ENCODE results near the gene IMPDH1.

IMPDH1 gene

GRCh38 chr7:128431221-128431620 lies 21.4 kb upstream of the IMPDH1 start:
- TF ChIP-seq CTCF (IDR thresholded peaks at IDR 0.05), result no peak
- H3K4me3 ChIP-seq, result no peak overlapping the region
- intact Hi-C loops (cut with DNase I; ENCODE audit: low total_unique reads), result no loop called here
- no peaks in the 10 kb centered on the region for H3K36me3 ChIP-seq
- peaks cover 0 to 21% of the 10 kb centered on the region in 2 donors for H3K27me3 ChIP-seq
- no peak for DNase-seq
- peaks cover 0 to 5% (median 2%) of the 10 kb centered on the region in 4 donors for H3K4me1 ChIP-seq
- H3K27ac ChIP-seq, result no peak overlapping the region
- no peaks in the 10 kb centered on the region for H3K9me3 ChIP-seq

GRCh38 chr7:128430207-128430606 lies 20.4 kb upstream of the IMPDH1 start:
- H3K36me3 ChIP-seq, result no peaks in the 10 kb centered on the region
- H3K4me3 ChIP-seq, result no peak overlapping the region
- no peak overlapping the region for H3K27ac ChIP-seq
- no peak for DNase-seq
- H3K4me1 ChIP-seq, result peaks cover 0 to 5% (median 2%) of the 10 kb centered on the region in 4 donors
- H3K27me3 ChIP-seq, result peaks cover 0 to 21% of the 10 kb centered on the region in 2 donors
- TF ChIP-seq CTCF (IDR thresholded peaks at IDR 0.05), result no peak
- H3K9me3 ChIP-seq, result no peaks in the 10 kb centered on the region
- intact Hi-C loops (cut with DNase I; ENCODE audit: low total_unique reads), result no loop called here

- peak; percentile 79 to 94 for TF ChIP-seq CTCF (IDR thresholded peaks at IDR 0.05)
- H3K4me1 ChIP-seq, result peaks cover 0 to 5% (median 2%) of the 10 kb centered on the region in 4 donors
- no peak overlapping the region for H3K27ac ChIP-seq
- H3K36me3 ChIP-seq, result no peaks in the 10 kb centered on the region
- peaks cover 0 to 18% of the 10 kb centered on the region in 2 donors for H3K27me3 ChIP-seq
- no peak for DNase-seq
- intact Hi-C loops (cut with DNase I; ENCODE audit: low total_unique reads), result loop anchor here (2.0 kb wide), 1 partner anchor 33 kb away; no protein-coding TSS in a partner anchor
- no peaks in the 10 kb centered on the region for H3K9me3 ChIP-seq
- H3K4me3 ChIP-seq, result no peak overlapping the region
Observed at GRCh38 chr7:128427289-128427891, 17.6 kb upstream of the IMPDH1 start.

- TF ChIP-seq CTCF (IDR thresholded peaks at IDR 0.05), result peak; percentile 81 to 87
- DNase-seq, result peak; percentile 78 to 80
- Histone ChIP-seq H3K9me3 (no peaks in the 10 kb centered on the region), H3K4me1 (peaks cover 0 to 5% (median 2%) of the 10 kb centered on the region in 4 donors), H3K27ac (no peak overlapping the region), H3K27me3 (peaks cover 0 to 13% of the 10 kb centered on the region in 2 donors), H3K4me3 (no peak overlapping the region), H3K36me3 (no peaks in the 10 kb centered on the region)
- intact Hi-C loops (cut with DNase I; ENCODE audit: low total_unique reads), result loop anchor here (2.0 kb wide), 1 partner anchor 35 kb away; no protein-coding TSS in a partner anchor
Observed at GRCh38 chr7:128425850-128426249, 16.1 kb upstream of the IMPDH1 start.

- no peak for DNase-seq
- intact Hi-C loops (cut with DNase I; ENCODE audit: low total_unique reads), result no loop called here
- H3K4me3 ChIP-seq, result no peak overlapping the region
- H3K27me3 ChIP-seq, result peaks cover 0 to 3% of the 10 kb centered on the region in 2 donors
- no peak overlapping the region for H3K27ac ChIP-seq
- H3K4me1 ChIP-seq, result peaks cover 0 to 5% (median 2%) of the 10 kb centered on the region in 4 donors
- H3K9me3 ChIP-seq, result no peaks in the 10 kb centered on the region
- TF ChIP-seq CTCF (IDR thresholded peaks at IDR 0.05), result no peak
- no peaks in the 10 kb centered on the region for H3K36me3 ChIP-seq
Observed at GRCh38 chr7:128424686-128425275, 15.0 kb upstream of the IMPDH1 start.
